ENCODE measurements around the gene DOK5. TPM values are rescaled to one million over a fixed set of nuclear protein-coding genes. Genes with fewer than 3 reads are reported as not detected.

DOK5 gene
- polyA plus RNA-seq, 1 of the 3 experiments (the other 2 are of a cell fraction), result 12.4 TPM

DNA sequence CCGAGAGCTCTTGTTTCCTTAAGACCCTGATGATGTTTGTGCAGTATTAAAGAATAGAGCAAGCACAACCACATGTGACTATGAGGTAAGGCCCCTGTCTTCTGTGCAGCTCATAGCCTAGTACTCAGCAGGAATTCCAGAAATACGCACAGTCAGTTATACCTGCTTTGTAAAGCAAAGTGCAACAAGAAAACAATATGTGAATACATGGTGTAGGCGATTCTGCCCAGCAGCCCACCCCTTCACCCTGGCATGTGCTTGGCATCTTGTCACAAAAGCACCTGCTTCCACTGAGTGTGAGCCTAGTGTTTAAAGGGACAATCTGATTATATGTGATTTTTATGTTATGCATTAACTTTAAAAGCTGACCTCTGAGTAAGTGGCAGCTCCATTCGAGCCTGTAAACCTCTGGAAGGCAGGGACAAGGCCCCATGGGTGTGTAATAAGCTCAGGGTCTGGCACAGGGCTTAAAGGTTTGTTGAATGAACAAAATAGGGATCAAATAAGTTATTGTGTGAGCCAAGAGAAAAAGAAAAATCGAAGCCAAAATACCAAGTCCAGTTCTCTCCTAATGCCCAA, 148.7 kb downstream of the DOK5 start (continued):
- TF ChIP-seq, protein P1, sequence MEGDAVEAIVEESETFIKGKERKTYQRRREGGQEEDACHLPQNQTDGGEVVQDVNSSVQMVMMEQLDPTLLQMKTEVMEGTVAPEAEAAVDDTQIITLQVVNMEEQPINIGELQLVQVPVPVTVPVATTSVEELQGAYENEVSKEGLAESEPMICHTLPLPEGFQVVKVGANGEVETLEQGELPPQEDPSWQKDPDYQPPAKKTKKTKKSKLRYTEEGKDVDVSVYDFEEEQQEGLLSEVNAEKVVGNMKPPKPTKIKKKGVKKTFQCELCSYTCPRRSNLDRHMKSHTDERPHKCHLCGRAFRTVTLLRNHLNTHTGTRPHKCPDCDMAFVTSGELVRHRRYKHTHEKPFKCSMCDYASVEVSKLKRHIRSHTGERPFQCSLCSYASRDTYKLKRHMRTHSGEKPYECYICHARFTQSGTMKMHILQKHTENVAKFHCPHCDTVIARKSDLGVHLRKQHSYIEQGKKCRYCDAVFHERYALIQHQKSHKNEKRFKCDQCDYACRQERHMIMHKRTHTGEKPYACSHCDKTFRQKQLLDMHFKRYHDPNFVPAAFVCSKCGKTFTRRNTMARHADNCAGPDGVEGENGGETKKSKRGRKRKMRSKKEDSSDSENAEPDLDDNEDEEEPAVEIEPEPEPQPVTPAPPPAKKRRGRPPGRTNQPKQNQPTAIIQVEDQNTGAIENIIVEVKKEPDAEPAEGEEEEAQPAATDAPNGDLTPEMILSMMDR (IDR thresholded peaks at IDR 0.05), result no peak
- TF ChIP-seq NFIC (IDR thresholded peaks at IDR 0.05; ENCODE audit: borderline replicate concordance) (no peak), MEF2A (IDR thresholded peaks at IDR 0.05; ENCODE audit: borderline replicate concordance, low read depth) (no peak), TAF1 (IDR thresholded peaks at IDR 0.05; ENCODE audit: borderline replicate concordance, low read depth, low read length) (no peak), FOXJ3 (CRISPR knock-in tag; IDR thresholded peaks at IDR 0.05) (no peak), MAX (IDR thresholded peaks at IDR 0.05; ENCODE audit: low read depth) (no peak)
- TF ChIP-seq, protein P2, sequence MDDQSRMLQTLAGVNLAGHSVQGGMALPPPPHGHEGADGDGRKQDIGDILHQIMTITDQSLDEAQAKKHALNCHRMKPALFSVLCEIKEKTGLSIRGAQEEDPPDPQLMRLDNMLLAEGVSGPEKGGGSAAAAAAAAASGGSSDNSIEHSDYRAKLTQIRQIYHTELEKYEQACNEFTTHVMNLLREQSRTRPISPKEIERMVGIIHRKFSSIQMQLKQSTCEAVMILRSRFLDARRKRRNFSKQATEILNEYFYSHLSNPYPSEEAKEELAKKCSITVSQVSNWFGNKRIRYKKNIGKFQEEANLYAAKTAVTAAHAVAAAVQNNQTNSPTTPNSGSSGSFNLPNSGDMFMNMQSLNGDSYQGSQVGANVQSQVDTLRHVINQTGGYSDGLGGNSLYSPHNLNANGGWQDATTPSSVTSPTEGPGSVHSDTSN (IDR thresholded peaks at IDR 0.05), result no peak

DNA sequence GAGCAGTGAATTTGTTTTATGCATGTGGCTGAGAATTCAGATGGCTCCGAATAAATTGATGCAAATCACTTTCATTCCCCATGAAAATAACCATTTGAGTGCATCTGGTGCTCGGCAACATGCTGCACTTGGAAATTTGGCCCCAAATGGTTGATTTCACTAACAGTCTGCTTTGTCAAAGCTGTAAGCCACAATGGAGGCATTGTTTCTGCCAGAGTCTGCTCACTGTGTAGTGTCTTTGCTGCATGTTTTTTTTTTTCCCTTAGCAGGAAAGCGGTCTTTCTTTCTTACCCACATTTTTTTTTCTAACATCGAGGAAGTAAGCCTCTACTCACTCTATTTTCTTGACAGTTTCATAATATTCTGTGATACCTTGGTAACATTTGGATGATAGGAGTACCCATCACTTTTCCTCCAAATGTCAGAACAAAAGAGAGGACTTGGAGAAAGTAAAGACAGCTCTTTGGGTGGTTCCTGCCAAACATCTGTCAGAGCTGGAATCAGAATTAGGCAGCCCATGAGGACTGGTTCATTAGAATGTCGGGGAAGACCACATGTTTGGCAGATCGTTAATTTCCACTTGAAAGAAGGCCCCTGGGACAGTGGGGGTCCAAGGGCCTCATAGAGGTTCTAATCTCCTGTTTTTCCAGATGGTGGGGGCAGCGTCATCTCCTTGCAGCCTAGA, 149.5 kb downstream of the DOK5 start:
- Histone ChIP-seq H3K4me2 (no peak overlapping the region), H3K9ac (no peak overlapping the region), H3K36me3 (replicated peaks in 1 of 2; ENCODE audit: control insufficient read depth in 1 of 2, insufficient read depth in 2 of 2, low read length in 1 of 2) (no peaks in the 10 kb centered on the region), H3K4me1 (ENCODE audit: control insufficient read depth in 1 of 2, insufficient read depth in 2 of 2, low read depth in 1 of 2, low read length in 1 of 2) (peaks cover 0 to 3% of the 10 kb centered on the region in 2 experiments; a peak in 1 of 4 replicates), H3K9me2 (no peaks in the 10 kb centered on the region), H3K4me3 (ENCODE audit: low read depth in 2 of 2, low read length in 1 of 2) (no peak overlapping the region), H3K79me2 (ENCODE audit: insufficient read depth) (no peaks in the 10 kb centered on the region), H3K9me3 (no peaks in the 10 kb centered on the region), H3K27ac (ENCODE audit: low read depth in 2 of 2, low read length in 1 of 2) (peak overlapping the region in 1 of 2 experiments; percentile 22; a peak in 1 of 4 replicates), H4K20me1 (ENCODE audit: insufficient read depth) (no peaks in the 10 kb centered on the region), H3K27me3 (ENCODE audit: insufficient read depth) (no peaks in the 10 kb centered on the region), H3F3A (replicated peaks; ENCODE audit: insufficient read depth) (no peaks in the 10 kb centered on the region), H2AFZ (ENCODE audit: low read depth) (no peak overlapping the region)
- POLR2A ChIA-PET, result no interaction called here
- TF ChIP-seq EZH2phosphoT487 (IDR thresholded peaks at IDR 0.05; ENCODE audit: borderline replicate concordance, low read depth) (no peak), SIN3A (IDR thresholded peaks at IDR 0.05; ENCODE audit: borderline replicate concordance, low read depth, low read length) (no peak), TAF1 (IDR thresholded peaks at IDR 0.05; ENCODE audit: borderline replicate concordance, low read depth, low read length) (no peak), TEAD4 (IDR thresholded peaks at IDR 0.05; ENCODE audit: borderline replicate concordance, insufficient read depth) (no peak)
- CTCF ChIA-PET, result interaction anchor here (0.7 kb wide), 1 partner anchor 21 kb away, joined by 3 read pairs; no protein-coding TSS in a partner anchor
- WGBS (ENCODE audit: low lambda C conversion rate), result 31% methylated on average over 7 of the region's 7 CpGs
- no peak for DNase-seq
